ENCODE data around the gene CLMP.

DNA sequence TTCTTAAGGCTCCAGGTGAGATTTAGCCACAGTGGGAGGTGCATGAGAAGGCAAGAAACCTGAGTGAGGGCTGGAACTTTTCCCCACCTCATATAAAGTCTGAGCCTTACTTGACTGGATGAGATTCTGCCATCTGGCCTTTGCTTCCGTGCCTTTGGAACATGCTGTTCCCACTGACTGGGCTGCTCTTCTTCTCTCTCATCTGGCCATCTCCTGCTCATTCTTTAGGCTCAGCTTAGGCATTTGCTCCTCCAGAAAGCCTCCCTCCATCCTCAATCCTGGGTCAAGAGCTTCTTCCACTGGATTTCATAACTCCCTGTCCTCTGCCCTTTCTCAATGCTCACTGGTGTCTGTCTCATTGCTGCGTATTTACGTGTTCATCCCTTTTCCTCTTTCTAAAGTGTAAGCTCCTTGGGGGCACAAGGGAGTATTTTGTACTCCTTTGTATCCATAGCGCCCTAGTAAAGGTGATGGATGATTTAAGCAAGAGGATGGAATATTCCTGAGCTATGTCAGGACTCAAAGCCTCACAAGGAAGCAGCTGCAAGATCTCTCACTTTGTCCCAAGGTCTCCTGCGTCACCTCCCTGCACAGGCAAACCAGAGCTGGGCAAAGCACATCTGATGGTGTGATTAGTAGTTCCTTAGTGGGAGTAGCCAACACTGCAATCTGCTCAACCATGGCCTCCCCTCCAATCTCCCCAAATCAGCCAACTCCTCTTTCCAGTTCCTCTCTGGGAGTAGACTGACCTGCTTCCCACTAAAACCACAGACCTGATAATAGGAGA, 148.4 kb downstream of the CLMP start:
- TF ChIP-seq FOXP2 (optimal IDR thresholded peaks at IDR 0.05; ENCODE audit: borderline replicate concordance, extremely low read depth, extremely low read length, insufficient read depth) (no peak), SIN3A (IDR thresholded peaks at IDR 0.05; ENCODE audit: borderline replicate concordance, insufficient read depth, low read length) (no peak)

Measured in PFSK-1 (cell line).